ENCODE data around the gene TAF1D. TPM values are rescaled to one million over a fixed set of nuclear protein-coding genes. Genes with fewer than 3 reads are reported as not detected.

TAF1D gene
- total RNA-seq, 6 experiments from 2014 or later, result 28.0 to 69.2 (median 49.3) TPM

GRCh38 chr11:93729129-93729616, 12.1 kb downstream of the TAF1D start:
- H3K9me3 ChIP-seq, result no peaks in the 10 kb centered on the region
- H3K4me1 ChIP-seq, result peaks cover 0 to 15% (median 0%) of the 10 kb centered on the region in 4 donors
- H3K36me3 ChIP-seq, result peaks cover 5 to 80% (median 52%) of the 10 kb centered on the region in 4 donors
- no peak for DNase-seq
- TF ChIP-seq POLR2A (IDR thresholded peaks at IDR 0.05), result no peak
- TF ChIP-seq, protein P1, sequence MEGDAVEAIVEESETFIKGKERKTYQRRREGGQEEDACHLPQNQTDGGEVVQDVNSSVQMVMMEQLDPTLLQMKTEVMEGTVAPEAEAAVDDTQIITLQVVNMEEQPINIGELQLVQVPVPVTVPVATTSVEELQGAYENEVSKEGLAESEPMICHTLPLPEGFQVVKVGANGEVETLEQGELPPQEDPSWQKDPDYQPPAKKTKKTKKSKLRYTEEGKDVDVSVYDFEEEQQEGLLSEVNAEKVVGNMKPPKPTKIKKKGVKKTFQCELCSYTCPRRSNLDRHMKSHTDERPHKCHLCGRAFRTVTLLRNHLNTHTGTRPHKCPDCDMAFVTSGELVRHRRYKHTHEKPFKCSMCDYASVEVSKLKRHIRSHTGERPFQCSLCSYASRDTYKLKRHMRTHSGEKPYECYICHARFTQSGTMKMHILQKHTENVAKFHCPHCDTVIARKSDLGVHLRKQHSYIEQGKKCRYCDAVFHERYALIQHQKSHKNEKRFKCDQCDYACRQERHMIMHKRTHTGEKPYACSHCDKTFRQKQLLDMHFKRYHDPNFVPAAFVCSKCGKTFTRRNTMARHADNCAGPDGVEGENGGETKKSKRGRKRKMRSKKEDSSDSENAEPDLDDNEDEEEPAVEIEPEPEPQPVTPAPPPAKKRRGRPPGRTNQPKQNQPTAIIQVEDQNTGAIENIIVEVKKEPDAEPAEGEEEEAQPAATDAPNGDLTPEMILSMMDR (IDR thresholded peaks at IDR 0.05), result no peak
- no peaks in the 10 kb centered on the region for H3K27me3 ChIP-seq
- H3K4me3 ChIP-seq, result no peak overlapping the region
- intact Hi-C loops (cut with DNase I), result no loop called here
- peak in 1 of 4 donors; percentile 14 for ATAC-seq
- 86% methylated on average over 5 of the region's 5 CpGs for WGBS (ENCODE audit: insufficient coverage, low coverage, low lambda C conversion rate, missing lambda C conversion rate)
- no peak overlapping the region for H3K27ac ChIP-seq

DNA sequence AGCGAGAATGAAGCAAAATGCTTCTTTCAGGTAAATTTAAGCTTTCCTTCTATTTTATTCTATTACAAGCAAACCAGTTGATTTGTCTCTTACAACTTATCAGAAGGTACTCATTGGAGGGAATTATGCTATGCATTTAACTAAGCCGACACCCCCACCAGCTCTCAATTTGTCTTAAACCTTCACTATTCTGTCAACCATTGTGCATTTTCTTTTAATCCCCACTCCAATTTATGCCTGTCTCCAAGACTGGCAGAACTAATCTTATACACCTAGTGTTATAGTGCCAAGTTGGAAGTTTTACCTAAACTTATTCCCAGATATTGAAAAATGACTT, 12.5 kb downstream of the TAF1D start:
- Histone ChIP-seq H3K27ac (no peak overlapping the region), H3K4me3 (no peak overlapping the region), H3K36me3 (peaks cover 5 to 76% (median 50%) of the 10 kb centered on the region in 4 donors), H3K9me3 (no peaks in the 10 kb centered on the region), H3K4me1 (peaks cover 0 to 15% (median 0%) of the 10 kb centered on the region in 4 donors), H3K27me3 (no peaks in the 10 kb centered on the region)
- DNase-seq (no peak), ATAC-seq (no peak)
- TF ChIP-seq, protein P1 (IDR thresholded peaks at IDR 0.05), result no peak
- TF ChIP-seq POLR2A (IDR thresholded peaks at IDR 0.05), result no peak
- 82% methylated on average over 2 of the region's 2 CpGs for WGBS (ENCODE audit: insufficient coverage, low coverage, low lambda C conversion rate, missing lambda C conversion rate)
- intact Hi-C loops (cut with DNase I), result no loop called here

DNA sequence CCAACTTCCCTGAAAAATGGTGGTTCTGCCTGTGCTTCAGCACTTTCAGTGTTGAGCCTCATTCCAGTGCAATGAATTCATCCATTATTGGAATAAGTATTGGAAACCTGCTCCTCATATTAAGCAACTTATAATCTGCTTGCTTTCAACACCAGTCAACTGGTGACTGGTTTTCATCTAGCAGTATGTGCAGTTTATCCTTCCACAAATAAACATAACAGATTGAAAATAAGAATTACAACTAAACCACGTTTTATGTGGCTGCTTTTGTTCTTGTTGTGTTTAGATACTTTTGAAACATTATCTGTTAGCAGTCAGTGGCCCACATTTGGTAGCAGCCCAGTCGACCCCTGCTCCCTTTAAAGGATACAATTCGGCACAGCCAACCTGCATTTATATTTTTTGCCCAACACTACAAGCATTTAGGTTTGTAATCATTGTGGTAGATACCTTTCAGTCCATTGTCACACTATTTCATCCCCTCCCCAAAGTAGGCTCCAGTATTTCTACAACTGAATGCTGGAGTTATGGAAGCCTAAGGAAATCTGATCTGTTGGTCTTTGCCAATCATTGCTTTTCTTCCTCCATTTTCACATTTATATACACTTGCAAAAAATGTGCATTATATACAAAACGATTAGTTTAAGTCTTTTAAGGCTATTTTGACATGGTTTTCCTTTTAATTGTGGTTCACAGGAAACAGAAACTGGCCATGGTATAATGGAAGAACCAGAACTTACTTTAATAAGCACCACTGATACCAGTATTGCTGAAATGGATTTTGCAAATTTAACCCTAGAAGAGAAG, 13.1 kb downstream of the TAF1D start:
- TF ChIP-seq, protein P1 (IDR thresholded peaks at IDR 0.05), result no peak
- TF ChIP-seq POLR2A (IDR thresholded peaks at IDR 0.05), result no peak
- DNase-seq, result no peak
- Histone ChIP-seq H3K4me1 (peaks cover 0 to 15% (median 0%) of the 10 kb centered on the region in 4 donors), H3K27ac (no peak overlapping the region), H3K9me3 (no peaks in the 10 kb centered on the region), H3K4me3 (no peak overlapping the region), H3K27me3 (no peaks in the 10 kb centered on the region), H3K36me3 (peaks cover 5 to 73% (median 45%) of the 10 kb centered on the region in 4 donors)
- peak in 1 of 4 donors; percentile 22 for ATAC-seq
- 54% methylated on average over 4 of the region's 4 CpGs for WGBS (ENCODE audit: insufficient coverage, low coverage, low lambda C conversion rate, missing lambda C conversion rate)
- intact Hi-C loops (cut with DNase I), result no loop called here

- no peaks in the 10 kb centered on the region for H3K4me1 ChIP-seq
- H3K9me3 ChIP-seq, result no peaks in the 10 kb centered on the region
- H3K27ac ChIP-seq, result no peak overlapping the region
- no peak overlapping the region for H3K4me3 ChIP-seq
- no peak for TF ChIP-seq POLR2A (IDR thresholded peaks at IDR 0.05)
- TF ChIP-seq, protein P1 (IDR thresholded peaks at IDR 0.05), result no peak
- H3K27me3 ChIP-seq, result no peaks in the 10 kb centered on the region
- 82% methylated on average over 1 of the region's 1 CpG for WGBS (ENCODE audit: insufficient coverage, low coverage, low lambda C conversion rate, missing lambda C conversion rate)
- intact Hi-C loops (cut with DNase I), result no loop called here
- peaks cover 0 to 32% (median 15%) of the 10 kb centered on the region in 4 donors for H3K36me3 ChIP-seq
- no peak for DNase-seq
- no peak for ATAC-seq
Measured at GRCh38 chr11:93724089-93724488, 17.2 kb downstream of the TAF1D start.
